OCI-LY3 (cell line): ENCODE data around the gene HDAC4.

ENCODE experiments used
- H2AFZ ChIP-seq: fragments of 200-600, 300-600 bp; shearing (Covaris generic); 2 replicates; pipeline ENCODE4 v1.6.0; 2014; ENCODE audit warnings: antibody characterized with exemption, low read depth, low read length
- H3K27ac ChIP-seq: fragments of 200-600, 300-600 bp; sonication (generic); 2 replicates; pipeline ENCODE4 v1.5.1; 2014; ENCODE audit warnings: mild to moderate bottlenecking, low read length, moderate library complexity, mixed read lengths
- H3K27me3 ChIP-seq: fragments of 200-600, 300-600 bp; sonication (generic); 2 replicates; pipeline ENCODE4 v1.6.1; 2014; ENCODE audit warnings: low read depth, low read length, mixed read lengths
- H3K36me3 ChIP-seq: fragments of 200-600, 300-600 bp; sonication (generic); replicated peaks from 2 replicates; pipeline ENCODE3; 2014; ENCODE audit warnings: low read depth, low read length, mixed read lengths
- H3K4me1 ChIP-seq: fragments of 300-600, 200-600 bp; sonication (generic); 2 replicates; pipeline ENCODE4 v1.6.1; 2014; ENCODE audit warnings: low read length, mixed read lengths
- H3K4me2 ChIP-seq: fragments of 200-600, 300-600 bp; sonication (generic); 2 replicates; pipeline ENCODE4 v1.6.1; 2014; ENCODE audit warnings: low read length, mixed read lengths
- H3K4me3 ChIP-seq: fragments of 300-600, 200-600 bp; sonication (generic); 2 replicates; pipeline ENCODE4 v1.5.1; 2014; ENCODE audit warnings: antibody characterized with exemption, mild to moderate bottlenecking, low read length, moderate library complexity
- H3K79me2 ChIP-seq: fragments of 300-600, 200-600 bp; shearing (Covaris generic); 2 replicates; pipeline ENCODE4 v1.6.1; 2014; ENCODE audit warnings: mild to moderate bottlenecking, low read length, mixed read lengths
- H3K9ac ChIP-seq: fragments of 300-600, 200-600 bp; shearing (Covaris generic); 2 replicates; pipeline ENCODE4 v1.6.0; 2014; ENCODE audit warnings: mild to moderate bottlenecking, low read length, moderate library complexity
- H3K9me3 ChIP-seq: fragments of 200-600, 300-600 bp; shearing (Covaris generic); 2 replicates; pipeline ENCODE4 v1.6.1; 2014; ENCODE audit warnings: low read length, mixed read lengths; ENCODE audit not compliant: insufficient read depth
- H4K20me1 ChIP-seq: fragments of 200-600, 300-600 bp; sonication (generic); 2 replicates; pipeline ENCODE4 v1.6.1; 2016; ENCODE audit warnings: low read length, mixed read lengths; ENCODE audit not compliant: insufficient read depth
- EZH2phosphoT487 ChIP-seq: fragments of 200-600 bp; shearing (Covaris generic); IDR thresholded peaks from 2 replicates; pipeline ENCODE4 v1.6.1; 2018; ENCODE audit warnings: antibody characterized with exemption, mixed run types, low read depth
- TF ChIP-seq, protein P1 (sequence below): fragments of 200-600, 300-600 bp; sonication (generic); IDR thresholded peaks from 2 replicates; pipeline ENCODE4 v1.5.1; 2014; ENCODE audit warnings: antibody characterized with exemption, low read length, low read depth

Gene HDAC4

DNA sequence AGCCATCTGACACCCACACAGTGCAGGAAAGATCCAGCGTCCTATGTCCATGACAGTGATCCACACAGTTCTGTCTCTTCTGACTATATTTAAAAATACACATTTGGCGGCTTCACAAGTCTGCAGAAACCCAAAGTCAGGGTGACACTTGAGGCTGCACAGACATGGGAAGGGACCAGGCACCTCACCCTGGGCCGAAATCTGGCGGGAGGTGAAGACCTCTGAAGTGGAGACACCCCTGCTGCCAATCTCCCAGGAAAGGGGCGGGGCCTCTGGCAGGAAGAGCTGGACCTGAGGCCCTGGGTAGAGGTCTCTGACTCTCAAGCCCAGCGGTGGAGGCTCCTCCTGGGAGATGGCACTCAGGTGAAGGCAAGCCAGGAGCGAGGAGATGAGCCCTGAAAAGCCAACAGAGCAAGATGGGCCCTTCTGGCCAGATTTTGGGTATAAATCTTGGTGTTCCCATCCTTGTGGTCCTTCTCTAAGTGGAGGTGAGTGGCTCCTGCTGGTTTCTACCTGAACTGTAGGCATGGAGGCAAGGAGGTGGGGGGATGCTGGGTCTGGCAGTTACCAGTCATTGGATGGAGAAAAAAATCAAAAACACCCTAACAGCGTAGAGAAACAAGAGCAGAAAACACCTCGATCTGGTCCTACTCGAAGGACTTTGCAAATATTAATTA, 248.4 kb downstream of the HDAC4 start:
- Histone ChIP-seq H3K4me1 (peaks cover 1% of the 10 kb centered on the region; the same call in 1 of the 2 replicates), H3K4me2 (no peak overlapping the region), H3K36me3 (no peaks in the 10 kb centered on the region), H3K27me3 (no peaks in the 10 kb centered on the region), H3K9ac (no peak overlapping the region), H3K4me3 (no peak overlapping the region), H4K20me1 (no peaks in the 10 kb centered on the region), H3K27ac (no peak overlapping the region), H3K79me2 (no peaks in the 10 kb centered on the region), H2AFZ (no peak overlapping the region), H3K9me3 (no peaks in the 10 kb centered on the region)
- TF ChIP-seq, protein P1, sequence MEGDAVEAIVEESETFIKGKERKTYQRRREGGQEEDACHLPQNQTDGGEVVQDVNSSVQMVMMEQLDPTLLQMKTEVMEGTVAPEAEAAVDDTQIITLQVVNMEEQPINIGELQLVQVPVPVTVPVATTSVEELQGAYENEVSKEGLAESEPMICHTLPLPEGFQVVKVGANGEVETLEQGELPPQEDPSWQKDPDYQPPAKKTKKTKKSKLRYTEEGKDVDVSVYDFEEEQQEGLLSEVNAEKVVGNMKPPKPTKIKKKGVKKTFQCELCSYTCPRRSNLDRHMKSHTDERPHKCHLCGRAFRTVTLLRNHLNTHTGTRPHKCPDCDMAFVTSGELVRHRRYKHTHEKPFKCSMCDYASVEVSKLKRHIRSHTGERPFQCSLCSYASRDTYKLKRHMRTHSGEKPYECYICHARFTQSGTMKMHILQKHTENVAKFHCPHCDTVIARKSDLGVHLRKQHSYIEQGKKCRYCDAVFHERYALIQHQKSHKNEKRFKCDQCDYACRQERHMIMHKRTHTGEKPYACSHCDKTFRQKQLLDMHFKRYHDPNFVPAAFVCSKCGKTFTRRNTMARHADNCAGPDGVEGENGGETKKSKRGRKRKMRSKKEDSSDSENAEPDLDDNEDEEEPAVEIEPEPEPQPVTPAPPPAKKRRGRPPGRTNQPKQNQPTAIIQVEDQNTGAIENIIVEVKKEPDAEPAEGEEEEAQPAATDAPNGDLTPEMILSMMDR: no peak
- no peak for TF ChIP-seq EZH2phosphoT487

DNA sequence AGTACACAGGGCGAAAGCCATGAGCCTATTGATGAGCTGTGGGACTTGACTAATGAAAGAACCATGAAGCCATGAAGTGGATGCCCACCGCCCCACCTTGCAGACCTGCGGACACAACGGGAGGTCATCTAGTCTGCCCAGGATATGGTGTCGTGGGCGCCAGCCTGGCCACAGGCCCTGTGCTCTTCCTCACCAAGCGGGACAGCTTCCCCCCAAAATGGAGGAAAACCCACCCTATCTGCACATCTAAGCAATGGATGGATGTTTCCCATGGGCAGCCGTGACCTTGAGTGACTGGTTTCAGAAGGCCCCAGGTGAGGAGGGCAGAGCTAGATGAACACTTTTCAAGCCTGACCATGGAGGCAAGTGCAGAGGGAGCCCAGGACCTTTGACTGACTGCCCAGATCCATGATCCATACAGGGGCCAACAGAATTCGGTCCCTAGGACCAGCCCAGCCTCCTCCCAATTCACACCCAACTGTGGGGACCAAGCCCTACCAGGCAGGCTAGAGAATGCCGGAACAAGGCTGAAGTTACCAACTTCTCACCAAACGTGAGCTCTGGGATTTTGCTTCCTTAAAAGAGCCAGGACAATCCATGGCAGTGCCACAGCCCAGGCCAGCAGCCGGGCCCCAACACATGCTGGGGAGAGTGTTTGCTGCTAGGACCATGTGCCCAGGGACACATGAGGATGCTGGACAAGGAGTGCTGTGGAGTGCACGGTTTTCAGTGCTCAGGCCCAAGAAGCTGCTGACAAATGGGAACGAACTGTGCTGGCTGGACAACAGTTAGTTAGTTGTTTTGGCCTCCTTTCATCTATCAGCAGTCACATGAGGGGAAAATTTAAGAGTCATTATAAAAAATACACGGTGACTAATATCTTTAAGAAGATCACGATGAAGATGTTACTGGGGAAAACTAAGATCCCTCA, 249.4 kb downstream of the HDAC4 start:
- H4K20me1 ChIP-seq: no peaks in the 10 kb centered on the region
- no peak overlapping the region for H3K27ac ChIP-seq
- H3K79me2 ChIP-seq: no peaks in the 10 kb centered on the region

DNA sequence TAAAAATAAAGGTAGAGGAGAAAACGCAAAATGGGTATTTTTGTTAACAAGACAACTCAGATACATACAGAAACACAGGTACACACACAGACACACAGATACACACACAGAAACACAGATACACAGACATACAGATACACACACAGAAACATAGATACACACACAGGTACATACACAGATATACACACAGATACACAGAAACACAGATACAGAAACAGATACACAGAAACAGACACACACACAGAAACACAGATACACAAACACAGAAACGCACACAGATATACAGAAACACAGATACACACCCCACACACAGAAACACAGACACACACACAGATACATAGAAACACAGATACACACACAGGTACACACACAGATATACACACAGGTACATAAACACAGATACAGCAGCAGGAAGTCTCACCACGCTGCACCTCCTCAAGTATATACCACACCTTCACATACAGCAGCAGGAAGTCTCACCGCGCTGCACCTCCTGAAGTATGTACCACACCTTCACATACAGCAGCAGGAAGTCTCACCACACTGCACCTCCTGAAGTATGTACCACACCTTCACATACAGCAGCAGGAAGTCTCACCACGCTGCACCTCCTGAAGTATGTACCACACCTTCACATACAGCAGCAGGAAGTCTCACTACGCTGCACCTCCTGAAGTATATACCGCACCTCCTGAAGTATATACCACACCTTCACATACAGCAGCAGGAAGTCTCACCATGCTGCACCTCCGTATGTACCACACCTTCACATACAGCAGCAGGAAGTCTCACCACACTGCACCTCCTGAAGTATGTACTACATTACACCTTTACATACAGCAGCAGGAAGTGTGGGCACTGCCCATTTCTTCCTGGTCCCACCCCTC, 250.5 kb downstream of the HDAC4 start:
- H3K27me3 ChIP-seq: no peaks in the 10 kb centered on the region
- no peak for TF ChIP-seq EZH2phosphoT487
- TF ChIP-seq, protein P1: no peak
- H3K36me3 ChIP-seq: no peaks in the 10 kb centered on the region
- no peak overlapping the region for H3K27ac ChIP-seq
- H3K4me2 ChIP-seq: no peak overlapping the region
- H3K9me3 ChIP-seq: no peaks in the 10 kb centered on the region
- H2AFZ ChIP-seq: no peak overlapping the region
- H3K4me1 ChIP-seq: no peaks in the 10 kb centered on the region
- no peak overlapping the region for H3K9ac ChIP-seq
- H3K4me3 ChIP-seq: no peak overlapping the region
- H3K79me2 ChIP-seq: no peaks in the 10 kb centered on the region
- H4K20me1 ChIP-seq: no peaks in the 10 kb centered on the region

More for the DNA sequence above, 249.4 kb downstream of the HDAC4 start:
- no peak overlapping the region for H2AFZ ChIP-seq
- H3K9me3 ChIP-seq: no peaks in the 10 kb centered on the region
- no peaks in the 10 kb centered on the region for H3K27me3 ChIP-seq
- no peak overlapping the region for H3K9ac ChIP-seq
- H3K4me1 ChIP-seq: no peaks in the 10 kb centered on the region
- H3K4me3 ChIP-seq: no peak overlapping the region
- TF ChIP-seq, protein P1: no peak
- TF ChIP-seq EZH2phosphoT487: no peak
- no peak overlapping the region for H3K4me2 ChIP-seq
- no peaks in the 10 kb centered on the region for H3K36me3 ChIP-seq
